Lower lobe of right lung (tissue), 2 donors: ENCODE results near the gene C1GALT1C1L. TPM values are rescaled to one million over a fixed set of nuclear protein-coding genes. Genes with fewer than 3 reads are reported as not detected.
"Not testable (repeated sequence)": the region's sequence is repeated elsewhere in the genome, so short reads cannot be mapped to it uniquely, and the experiment has no call there.

Experiments
- ATAC-seq, 2 donors: fragments of 200-7000 bp; cut with Tn5 transposase; one replicate each; pipeline ENCODE4 v1.9.1; 2020 to 2022; ENCODE audit warnings: mild to moderate bottlenecking in 2 of 2, moderate library complexity in 2 of 2
- DNase-seq: peaks from one replicate; pipeline ENCODE4 v3.0.0-alpha.2; 2020
- H3K27ac ChIP-seq: fragments of 200-600 bp; one replicate; pipeline ENCODE4 v1.8.0; 2022
- H3K27me3 ChIP-seq: fragments of 200-600 bp; one replicate; pipeline ENCODE4 v1.8.0; 2022; ENCODE audit warnings: low read depth
- H3K36me3 ChIP-seq: fragments of 200-600 bp; one replicate; pipeline ENCODE4 v1.8.0; 2022; ENCODE audit warnings: mild to moderate bottlenecking
- H3K4me1 ChIP-seq: fragments of 200-600 bp; one replicate; pipeline ENCODE4 v1.8.0; 2022
- H3K4me3 ChIP-seq: fragments of 200-600 bp; one replicate; pipeline ENCODE4 v1.8.0; 2022; ENCODE audit warnings: mild to moderate bottlenecking
- H3K9me3 ChIP-seq: fragments of 200-600 bp; one replicate; pipeline ENCODE4 v1.8.0; 2022
- intact Hi-C: fragments of 100-400 bp; cut with DNase I; formaldehyde crosslinking; loops from one replicate; pipeline ENCODE4 v1.11.0; 2022
- total RNA-seq: library from RNA; stranded (reverse); fragmentation: NEBNext Ultra II Directional; extraction: Animal tissue kit (Norgen Biotek cat#: 25700); gene quantifications from one replicate; pipeline ENCODE4 v1.2.1, GENCODE V29; 2021
- TF ChIP-seq, protein P1 (sequence below): fragments of 200-600 bp; IDR thresholded peaks from one replicate; pipeline ENCODE4 v1.8.0; 2022; ENCODE audit warnings: antibody characterized with exemption, mild to moderate bottlenecking
- donor health status: DM: no; HTN: yes; CAD: no; lungs with severe emphysema.

The C1GALT1C1L gene
- total RNA-seq, 1 donor from 2014 or later, result 0.44 TPM

DNA sequence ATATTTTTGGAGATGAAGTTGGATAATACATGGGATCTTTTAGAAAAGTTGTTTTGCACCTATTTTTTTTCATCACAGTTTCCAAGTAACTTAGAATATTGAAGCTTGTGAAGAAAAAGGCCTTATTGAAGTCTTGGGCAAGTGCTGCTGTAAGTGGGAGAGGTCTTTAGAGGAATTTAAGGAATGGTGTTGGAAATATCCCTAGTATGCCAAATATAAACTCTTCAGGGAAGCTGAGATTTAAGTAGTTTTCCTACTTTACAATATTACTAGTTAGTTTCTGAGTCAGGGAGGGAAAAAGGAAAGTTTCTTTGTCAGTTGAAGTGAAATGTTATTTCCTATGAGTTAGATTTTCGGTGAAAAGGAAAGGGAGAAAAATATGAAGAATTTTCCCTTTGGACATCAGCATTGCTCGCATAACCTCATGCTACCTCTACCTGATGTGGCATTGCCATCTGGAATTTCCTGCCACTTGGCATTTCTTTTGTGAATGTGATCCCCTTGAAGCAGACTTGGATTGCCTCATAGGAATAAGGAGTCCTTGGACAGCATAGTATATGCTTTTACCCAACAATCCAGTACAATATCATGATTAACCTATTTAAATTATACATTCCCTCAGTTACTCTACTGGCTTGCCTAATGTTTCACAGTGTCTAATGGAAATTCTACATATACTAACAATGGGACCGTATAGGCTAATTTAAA, 27.1 kb downstream of the C1GALT1C1L start:
- H3K27ac ChIP-seq, result peak overlapping the region; percentile 37
- TF ChIP-seq, protein P1, sequence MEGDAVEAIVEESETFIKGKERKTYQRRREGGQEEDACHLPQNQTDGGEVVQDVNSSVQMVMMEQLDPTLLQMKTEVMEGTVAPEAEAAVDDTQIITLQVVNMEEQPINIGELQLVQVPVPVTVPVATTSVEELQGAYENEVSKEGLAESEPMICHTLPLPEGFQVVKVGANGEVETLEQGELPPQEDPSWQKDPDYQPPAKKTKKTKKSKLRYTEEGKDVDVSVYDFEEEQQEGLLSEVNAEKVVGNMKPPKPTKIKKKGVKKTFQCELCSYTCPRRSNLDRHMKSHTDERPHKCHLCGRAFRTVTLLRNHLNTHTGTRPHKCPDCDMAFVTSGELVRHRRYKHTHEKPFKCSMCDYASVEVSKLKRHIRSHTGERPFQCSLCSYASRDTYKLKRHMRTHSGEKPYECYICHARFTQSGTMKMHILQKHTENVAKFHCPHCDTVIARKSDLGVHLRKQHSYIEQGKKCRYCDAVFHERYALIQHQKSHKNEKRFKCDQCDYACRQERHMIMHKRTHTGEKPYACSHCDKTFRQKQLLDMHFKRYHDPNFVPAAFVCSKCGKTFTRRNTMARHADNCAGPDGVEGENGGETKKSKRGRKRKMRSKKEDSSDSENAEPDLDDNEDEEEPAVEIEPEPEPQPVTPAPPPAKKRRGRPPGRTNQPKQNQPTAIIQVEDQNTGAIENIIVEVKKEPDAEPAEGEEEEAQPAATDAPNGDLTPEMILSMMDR, result no peak
- peaks cover 13% of the 10 kb centered on the region for H3K4me1 ChIP-seq
- H3K4me3 ChIP-seq, result no peak overlapping the region
- H3K27me3 ChIP-seq, result no peaks in the 10 kb centered on the region
- no peak for DNase-seq
- intact Hi-C loops, result no loop called here
- no peaks in the 10 kb centered on the region for H3K36me3 ChIP-seq
- H3K9me3 ChIP-seq, result no peaks in the 10 kb centered on the region
- peak; percentile 62 to 66 for ATAC-seq

DNA sequence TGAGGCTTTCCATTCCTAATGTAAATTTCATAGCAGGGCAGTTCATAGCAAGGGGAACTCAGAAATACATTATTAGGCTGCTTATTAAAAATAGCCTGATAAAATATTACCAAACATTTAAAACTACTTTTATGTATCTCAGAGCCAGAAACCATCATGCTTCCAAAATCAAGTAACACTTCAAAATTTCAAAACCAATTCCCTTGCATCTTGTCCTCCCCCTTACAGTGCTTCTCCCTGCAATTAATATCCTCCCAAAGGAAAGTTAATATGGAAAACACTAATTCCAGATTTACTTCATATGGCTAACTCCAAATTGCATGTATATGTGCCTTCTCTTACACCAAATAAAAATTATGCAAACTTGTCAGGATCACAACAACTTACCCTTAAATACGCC, 32.5 kb downstream of the C1GALT1C1L start:
- Histone ChIP-seq H3K27ac (no peak overlapping the region), H3K27me3 (no peaks in the 10 kb centered on the region), H3K36me3 (no peaks in the 10 kb centered on the region), H3K4me3 (peak overlapping the region; percentile 0), H3K4me1 (no peaks in the 10 kb centered on the region), H3K9me3 (no peaks in the 10 kb centered on the region)
- no peak for DNase-seq
- intact Hi-C loops, result no loop called here
- TF ChIP-seq, protein P1, result no peak
- ATAC-seq, result no peak

DNA sequence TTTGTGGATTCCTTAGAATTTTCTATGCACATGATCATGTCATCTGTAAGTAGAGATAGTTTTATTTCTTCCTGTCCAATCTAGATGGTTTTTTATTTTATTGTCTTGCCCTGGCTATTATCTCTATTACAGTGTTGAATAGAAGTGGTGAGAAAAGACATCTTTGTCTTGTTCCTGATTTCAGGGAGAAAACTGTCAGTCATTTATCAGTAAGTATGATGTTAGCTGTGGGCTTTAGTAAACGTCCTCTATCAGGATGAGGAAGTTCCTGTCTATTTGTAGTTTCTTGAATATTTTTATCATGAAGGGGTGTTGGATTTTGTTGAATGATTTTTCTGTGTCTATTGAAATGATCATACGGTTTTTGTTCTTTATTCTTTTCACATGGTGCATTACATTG, 33.9 kb downstream of the C1GALT1C1L start:
- ATAC-seq (no peak), DNase-seq (no peak)
- intact Hi-C loops, result no loop called here
- Histone ChIP-seq H3K27ac (no peak overlapping the region), H3K36me3 (no peaks in the 10 kb centered on the region), H3K9me3 (no peaks in the 10 kb centered on the region), H3K4me3 (peak overlapping the region; percentile 0), H3K27me3 (peaks cover 3% of the 10 kb centered on the region), H3K4me1 (peaks cover 9% of the 10 kb centered on the region)
- TF ChIP-seq, protein P1, result no peak

DNA sequence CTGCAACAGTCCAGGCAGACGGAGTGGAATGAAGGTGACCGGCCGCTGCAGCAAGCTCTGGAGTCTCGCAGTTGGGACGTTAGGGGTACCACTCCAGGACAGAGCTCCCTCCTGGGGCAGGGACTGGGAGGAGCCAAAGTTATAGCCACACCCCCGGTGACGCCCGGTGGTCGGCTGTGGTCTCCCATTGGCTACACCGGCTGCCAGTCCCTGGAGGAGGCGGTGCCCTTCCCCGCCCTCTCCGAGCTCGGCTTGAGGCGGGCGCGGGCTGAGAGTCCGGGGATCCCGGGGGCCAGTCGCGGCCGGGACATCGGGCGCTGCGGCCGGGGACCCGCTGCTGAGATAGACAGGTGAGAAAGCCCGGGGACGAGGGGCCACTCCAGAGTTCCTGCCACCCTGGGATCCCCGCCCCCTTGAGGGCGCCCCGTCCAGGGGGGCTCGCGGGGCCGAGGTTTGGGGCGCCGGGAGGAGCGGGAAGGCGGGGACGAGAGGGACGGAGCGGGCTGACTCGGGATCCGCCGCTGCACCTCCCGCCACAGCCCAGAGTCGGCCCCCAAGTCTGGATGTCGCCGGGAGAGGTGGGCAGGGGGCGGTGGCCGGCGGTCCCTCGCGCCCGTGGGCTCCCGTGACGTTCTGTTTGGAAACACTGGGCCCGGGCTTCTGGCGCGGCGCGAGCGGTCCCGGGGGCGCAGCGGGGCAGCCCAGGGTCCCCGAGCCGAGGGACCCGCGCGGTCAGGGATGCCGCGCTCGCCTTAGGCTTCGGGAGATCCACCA, 39.0 kb downstream of the C1GALT1C1L start, which contains the start of gene PLEKHH2:
Gene PLEKHH2, plus strand, starts transcription at position 231 of the 774 bp plus-strand sequence. CDS start 7,414 bp downstream, outside the sequence.
- TF ChIP-seq, protein P1, result no peak
- Histone ChIP-seq H3K9me3 (no peaks in the 10 kb centered on the region), H3K4me3 (peak within 1 kb of the TSS; percentile 91), H3K4me1 (peaks cover 17% of the 10 kb centered on the region), H3K36me3 (no peaks in the 10 kb centered on the region), H3K27me3 (peaks cover 12% of the 10 kb centered on the region), H3K27ac (peak within 1 kb of the TSS; percentile 85)
- ATAC-seq (peak; percentile 99 to 100), DNase-seq (peak; percentile 88)
- intact Hi-C loops, result no loop called here

DNA sequence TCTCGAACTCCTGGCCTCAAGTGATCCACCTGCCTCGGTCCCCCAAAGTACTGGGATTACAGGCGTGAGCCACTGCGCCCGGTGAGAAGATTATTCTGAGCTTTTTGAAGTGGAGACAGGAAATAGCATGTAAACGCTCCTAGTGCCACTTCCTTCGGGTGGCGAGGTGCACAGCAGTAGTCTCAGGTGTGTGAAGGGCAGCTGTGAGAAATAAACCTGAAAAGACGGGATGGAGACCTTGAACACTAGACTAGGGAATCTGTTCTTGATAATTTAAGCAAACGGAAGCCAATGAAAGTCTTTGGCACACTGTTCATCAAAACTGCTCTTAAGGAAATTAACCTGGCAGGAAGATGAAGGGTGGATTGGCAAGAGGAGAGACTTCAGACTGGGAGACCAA, 39.6 kb downstream of the C1GALT1C1L start:
- DNase-seq (no peak), ATAC-seq (no peak)
- TF ChIP-seq, protein P1, result no peak
- Histone ChIP-seq H3K4me3 (peak overlapping the region; percentile 91), H3K36me3 (no peaks in the 10 kb centered on the region), H3K27ac (peak overlapping the region; percentile 85), H3K9me3 (no peaks in the 10 kb centered on the region), H3K27me3 (peaks cover 12% of the 10 kb centered on the region), H3K4me1 (peaks cover 17% of the 10 kb centered on the region)
- intact Hi-C loops, result no loop called here

DNA sequence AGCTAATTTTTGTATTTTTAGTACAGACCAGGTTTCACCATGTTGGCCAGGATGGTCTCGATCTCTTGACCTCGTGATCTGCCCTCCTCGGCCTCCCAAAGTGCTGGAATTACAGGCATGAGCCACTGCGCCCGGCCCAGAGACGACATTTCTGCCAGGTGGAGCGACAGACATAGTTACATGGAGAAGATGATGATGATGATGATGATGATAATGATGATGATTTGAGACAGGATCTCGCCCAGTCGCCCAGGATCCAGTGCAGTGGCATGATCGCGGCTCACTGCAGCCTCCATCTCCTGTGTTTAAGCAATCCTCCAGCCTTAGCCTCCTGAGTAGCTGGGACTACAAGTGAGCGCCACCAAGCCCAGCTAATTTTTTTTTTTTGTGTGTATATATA, 40.1 kb downstream of the C1GALT1C1L start:
- H3K27me3 ChIP-seq, result peaks cover 12% of the 10 kb centered on the region
- H3K9me3 ChIP-seq, H3K4me3 ChIP-seq, H3K27ac ChIP-seq, H3K36me3 ChIP-seq, ATAC-seq, intact Hi-C loops, DNase-seq: not testable (repeated sequence)
- peaks cover 17% of the 10 kb centered on the region for H3K4me1 ChIP-seq
